Kasumi-1 (cell line): Measurements from ENCODE around the gene SMIM8.

Experiments
- DNase-seq, 2 experiments: peaks; one replicate each; lab custom pipeline; 2025; lab: John Stamatoyannopoulos, UW

The SMIM8 gene

DNA sequence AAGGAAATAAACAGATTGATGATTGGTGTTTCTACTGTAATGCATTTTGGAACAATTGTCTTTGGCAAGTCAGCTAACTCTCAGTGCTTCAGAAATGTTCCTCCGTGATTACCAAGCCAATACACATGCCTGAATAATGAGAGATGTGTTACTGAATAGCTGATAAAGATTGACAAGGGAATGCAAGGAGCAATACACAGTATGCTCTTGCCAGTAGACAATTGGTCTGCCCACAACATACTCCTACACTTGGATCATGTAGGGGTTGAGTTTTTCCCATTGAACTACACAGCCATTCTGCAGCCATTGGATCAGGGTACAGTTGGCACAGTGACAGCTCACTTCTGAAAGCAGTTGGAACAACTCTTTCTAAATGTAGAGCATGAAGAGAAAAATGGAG is 12.3 kb downstream of the SMIM8 start:
- DNase-seq, result no peak

DNA sequence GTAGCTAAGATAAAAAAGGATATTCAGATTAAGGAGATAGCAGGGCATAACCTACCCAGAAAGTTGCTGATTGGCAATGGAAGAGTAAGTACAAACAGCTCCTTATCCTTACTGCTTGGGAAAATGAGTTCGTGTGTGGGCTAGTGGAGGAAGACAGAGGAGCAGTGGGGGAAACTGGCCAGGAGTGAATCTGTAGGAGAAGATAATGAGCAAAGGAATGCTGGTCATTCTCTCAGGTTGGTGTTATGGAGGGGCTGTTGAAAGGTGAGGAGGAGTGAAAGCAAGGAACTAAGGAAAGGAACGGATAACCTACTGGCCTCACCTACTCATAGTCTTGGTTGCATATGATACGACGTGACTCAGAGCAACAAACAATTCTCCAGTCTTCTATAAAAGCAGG is 14.0 kb downstream of the SMIM8 start:
- no peak for DNase-seq

DNA sequence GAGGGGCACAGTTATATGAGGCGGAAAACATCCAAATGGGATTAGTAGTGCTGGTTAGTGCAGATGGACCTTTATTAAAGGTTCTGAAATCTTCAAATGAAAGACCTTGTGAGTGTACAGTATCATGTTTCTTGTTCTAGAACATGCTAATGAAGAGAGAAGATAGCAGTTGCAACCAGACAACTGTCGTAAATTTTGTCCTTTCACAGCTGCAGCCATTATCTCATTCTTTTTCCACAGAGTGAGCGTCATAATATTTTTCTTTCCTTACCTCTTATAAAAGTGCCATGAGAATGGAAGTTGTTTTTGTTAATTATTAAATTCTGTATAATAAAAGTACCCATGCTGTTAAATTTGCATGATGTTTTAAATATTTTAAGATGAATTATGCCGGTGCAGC is 17.8 kb downstream of the SMIM8 start:
- DNase-seq, result no peak

DNA sequence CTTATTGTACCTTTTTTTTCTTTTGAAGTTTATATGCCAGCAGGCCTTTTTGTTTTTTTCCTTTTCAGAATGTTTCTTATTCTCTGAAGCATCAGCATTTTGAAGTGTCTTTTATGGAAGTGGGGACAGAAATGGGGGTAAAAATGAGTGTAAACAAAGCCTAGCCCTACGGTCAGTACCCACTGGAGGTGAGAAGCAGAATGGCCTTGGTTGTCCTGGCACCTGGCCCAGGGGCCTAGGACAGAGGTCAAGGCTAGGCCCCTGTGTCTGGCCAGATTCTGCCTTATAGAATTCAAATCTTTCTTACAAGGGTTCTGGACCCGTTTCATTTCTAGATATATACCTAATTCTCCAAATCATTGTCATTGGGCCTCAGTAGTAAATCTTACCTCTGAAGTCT is 18.8 kb downstream of the SMIM8 start:
- no peak for DNase-seq

DNA sequence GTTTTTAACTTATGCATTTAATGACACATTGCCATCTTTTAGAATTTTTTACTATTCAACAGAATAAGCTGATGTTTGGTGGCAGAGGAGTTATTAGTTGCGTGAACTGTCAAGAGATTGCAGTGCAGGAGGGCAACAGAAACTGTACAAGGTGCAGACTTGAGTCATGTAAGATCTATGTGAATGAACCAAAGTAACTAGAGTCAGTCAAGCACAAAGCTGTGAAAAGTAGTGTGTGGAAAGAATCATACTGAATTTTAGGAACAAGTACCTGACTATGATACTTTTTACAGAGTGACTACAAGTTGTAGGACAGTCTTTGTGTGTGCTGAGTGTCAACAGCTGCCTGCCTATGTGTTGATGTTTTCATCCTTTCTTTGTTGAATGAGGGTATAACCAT is 19.5 kb downstream of the SMIM8 start:
- DNase-seq, result no peak

- DNase-seq, result no peak
Measured at GRCh38 chr6:87342829-87343228, 20.4 kb downstream of the SMIM8 start.

GRCh38 chr6:87344731-87345130 is 22.3 kb downstream of the SMIM8 start, which contains the start of gene C6orf163:
Gene C6orf163, plus strand, starts transcription at chr6:87344813. Its CDS starts 287 bp downstream, at chr6:87345100.
- DNase-seq, result no peak

DNA sequence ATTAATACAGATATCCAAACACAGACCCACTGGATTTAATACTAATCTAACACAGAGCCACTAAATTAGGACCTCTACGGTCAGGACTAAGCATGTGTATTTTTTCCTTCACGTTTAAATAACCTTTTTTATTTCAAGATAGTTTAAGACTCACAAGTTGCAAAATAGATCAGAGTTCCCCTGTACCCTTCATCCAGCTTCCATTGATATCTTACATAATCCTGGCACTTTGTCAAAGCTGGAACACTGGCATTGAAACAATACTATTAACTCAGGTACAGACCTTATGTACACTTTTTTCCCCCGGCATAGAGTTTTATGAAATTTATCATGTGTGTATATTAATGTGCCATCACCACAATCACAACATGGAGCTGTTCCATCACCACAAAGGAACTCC is 24.3 kb downstream of the SMIM8 start:
- no peak for DNase-seq

GRCh38 chr6:87349896-87350295 is 27.5 kb downstream of the SMIM8 start:
- DNase-seq, result no peak

DNA sequence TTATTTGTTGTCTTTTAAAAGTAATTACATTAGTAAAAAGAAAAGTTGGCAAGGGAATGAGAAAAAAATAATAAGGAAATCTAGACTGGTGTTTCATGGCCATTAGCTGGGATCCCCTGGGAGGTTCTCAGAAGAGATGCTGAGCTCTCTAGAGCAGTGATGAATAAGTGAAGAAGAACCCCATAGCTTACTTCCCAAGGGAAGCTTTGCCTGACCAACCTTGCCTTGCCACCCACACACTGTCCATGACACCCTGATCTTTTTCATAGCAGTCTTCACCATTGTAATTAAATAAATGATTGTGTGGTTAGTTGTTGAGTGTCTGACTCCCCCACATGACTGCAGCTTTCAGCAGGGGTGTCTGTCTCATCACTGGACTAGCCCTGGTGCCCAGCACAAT is 28.1 kb downstream of the SMIM8 start:
- no peak for DNase-seq

GRCh38 chr6:87351583-87351982 is 29.2 kb downstream of the SMIM8 start:
- DNase-seq, result no peak

GRCh38 chr6:87356181-87356580 is 33.8 kb downstream of the SMIM8 start:
- DNase-seq, result no peak

DNA sequence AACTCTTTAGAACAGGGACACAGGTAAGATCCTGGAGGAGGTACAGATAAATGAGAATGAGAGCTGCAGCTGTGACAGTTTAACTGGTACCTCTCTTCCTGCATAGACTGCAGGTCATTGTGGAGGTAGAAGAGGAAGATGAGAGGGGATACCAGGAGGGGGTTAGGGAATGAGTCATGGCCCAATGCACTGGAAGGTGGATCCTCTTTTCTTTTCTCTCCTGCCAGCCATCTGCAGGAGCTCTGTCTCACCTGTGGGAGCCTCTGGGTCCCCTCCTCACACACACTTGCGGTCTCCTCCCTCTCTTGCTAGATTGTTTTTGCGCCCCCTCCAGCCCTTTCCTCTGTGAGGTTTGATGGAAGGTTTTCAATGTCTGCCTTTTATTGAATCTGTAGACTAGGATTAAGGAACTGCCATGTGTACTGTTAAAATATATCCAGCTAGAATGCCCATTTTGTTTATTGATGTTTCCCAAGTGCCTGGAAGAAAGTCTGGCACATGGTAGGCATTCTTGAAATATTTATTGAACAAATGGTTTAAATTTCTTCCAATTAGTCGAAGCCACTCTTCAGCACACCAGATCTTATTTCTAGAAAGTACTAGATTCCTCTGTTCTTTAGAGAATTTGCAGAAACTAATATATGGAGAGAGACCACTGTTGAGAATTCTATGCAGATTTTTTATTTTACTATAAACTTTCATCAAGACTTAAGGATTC is 35.2 kb downstream of the SMIM8 start:
- DNase-seq, result no peak

- no peak for DNase-seq
Measured at GRCh38 chr6:87364602-87365252, 42.3 kb downstream of the SMIM8 start.

GRCh38 chr6:87366072-87366827 is 43.9 kb downstream of the SMIM8 start:
- DNase-seq, result no peak

DNA sequence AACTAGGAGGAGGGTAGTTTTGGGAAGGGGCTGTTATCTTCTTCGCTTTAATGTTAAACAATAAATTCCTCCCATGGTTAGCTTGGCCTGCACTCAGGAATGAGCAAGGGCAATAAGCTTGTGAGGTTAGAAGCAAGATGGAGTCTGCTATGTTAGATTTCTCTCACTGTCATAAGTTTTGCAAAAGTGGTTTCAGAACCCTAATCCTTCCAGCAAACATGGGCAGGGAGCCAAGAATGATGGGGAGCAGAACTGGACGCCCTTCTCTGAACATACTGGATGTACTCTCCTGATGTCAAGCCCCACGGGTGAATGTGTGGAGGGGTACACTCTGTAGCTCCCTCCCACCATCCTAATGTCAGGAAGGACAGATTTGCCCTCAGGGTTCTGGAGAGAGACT is 44.5 kb downstream of the SMIM8 start:
- no peak for DNase-seq

GRCh38 chr6:87373377-87373776 is 51.0 kb downstream of the SMIM8 start:
- no peak for DNase-seq

- no peak for DNase-seq
Measured at GRCh38 chr6:87375315-87375714, 52.9 kb downstream of the SMIM8 start.

- no peak for DNase-seq
Measured at GRCh38 chr6:87376643-87377042, 54.3 kb downstream of the SMIM8 start.

DNA sequence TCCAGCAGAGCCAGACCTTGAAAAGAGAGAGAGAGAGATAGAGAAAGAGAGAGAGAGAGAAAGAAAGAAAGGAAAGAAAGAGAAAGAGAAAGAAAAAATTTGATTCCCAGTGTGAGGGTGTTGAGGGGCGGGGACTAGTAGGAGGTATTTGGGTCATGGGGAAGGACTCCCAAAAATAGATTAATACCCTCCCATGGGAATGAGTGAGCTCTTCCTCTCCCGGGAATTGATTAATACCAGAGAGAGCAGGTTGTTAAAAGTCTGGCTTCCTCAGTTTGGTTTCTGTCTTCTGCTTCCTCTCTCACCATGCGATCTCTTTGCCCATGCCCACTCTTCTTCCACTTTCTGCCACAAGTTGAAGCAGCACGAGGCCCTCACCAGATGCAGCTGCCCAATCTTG is 56.6 kb downstream of the SMIM8 start:
- DNase-seq, result no peak

DNA sequence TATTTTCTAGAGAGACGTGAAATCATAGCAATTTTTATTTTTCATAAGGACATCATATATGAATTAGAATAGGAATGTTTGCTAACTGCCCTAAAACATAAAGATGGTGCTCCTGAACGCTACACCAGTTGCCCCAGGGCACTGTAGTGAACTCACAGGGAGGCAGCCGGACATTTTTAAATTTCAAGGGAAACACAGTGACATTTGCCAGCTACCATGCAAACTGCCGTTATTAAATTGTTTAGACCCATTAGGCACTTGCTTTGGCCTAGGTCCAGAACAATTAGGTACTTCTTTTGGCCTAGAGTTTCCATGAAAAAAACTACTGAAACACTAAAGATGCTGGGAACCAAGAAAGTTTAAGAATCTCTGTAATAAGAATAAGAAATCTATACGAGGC is 60.5 kb downstream of the SMIM8 start:
- no peak for DNase-seq

GRCh38 chr6:87384038-87384437 is 61.6 kb downstream of the SMIM8 start:
- DNase-seq, result no peak

- DNase-seq, result no peak
Measured at GRCh38 chr6:87384449-87384848, 62.1 kb downstream of the SMIM8 start.
